Measurements from ENCODE around the gene SYNE2. TPM values are rescaled to one million over a fixed set of nuclear protein-coding genes. Genes with fewer than 3 reads are reported as not detected.

The SYNE2 gene
- total RNA-seq, 4 donors from 2014 or later, result 136 to 323 (median 215) TPM

DNA sequence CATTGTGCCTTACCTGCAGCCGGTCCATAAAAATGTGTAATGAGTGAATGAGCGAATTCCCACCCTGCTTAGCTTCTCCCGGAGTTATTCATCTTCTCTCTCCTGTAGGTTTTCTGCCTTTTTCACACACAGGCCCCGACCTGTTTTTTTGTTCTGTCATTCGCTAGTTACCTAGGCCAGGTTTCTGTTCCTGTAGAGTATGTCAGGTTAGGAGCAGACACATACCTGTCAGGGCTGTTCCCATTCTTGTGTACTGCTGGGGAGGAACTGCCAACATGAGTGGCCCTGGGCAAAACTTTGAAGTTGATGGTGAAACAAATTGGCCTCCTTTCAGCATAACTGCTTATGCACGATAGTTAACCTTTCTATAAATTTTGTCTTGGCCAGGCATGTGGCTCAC, 140.1 kb downstream of the SYNE2 start:
- TF ChIP-seq CTCF (IDR thresholded peaks at IDR 0.05; ENCODE audit: low read depth), result no peak

DNA sequence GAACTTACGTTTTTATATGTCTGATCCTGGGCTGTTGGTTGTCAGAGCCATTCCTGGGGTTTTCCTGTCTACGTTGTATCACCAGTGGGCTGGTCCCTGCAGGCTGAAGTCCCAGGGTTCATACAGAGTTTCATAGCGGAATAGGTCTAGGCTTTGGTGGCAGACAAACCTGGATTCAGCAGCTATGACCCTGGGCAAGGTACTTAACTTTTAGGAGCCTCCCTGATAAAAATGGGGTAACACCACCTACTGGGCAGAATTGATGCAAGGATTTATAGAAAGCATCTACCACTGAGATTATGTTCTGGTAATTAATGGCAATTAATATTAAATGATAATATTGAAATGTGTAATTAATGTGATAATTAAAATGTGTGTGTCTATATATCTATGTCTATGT, 141.2 kb downstream of the SYNE2 start:
- TF ChIP-seq CTCF (IDR thresholded peaks at IDR 0.05; ENCODE audit: low read depth), result no peak

DNA sequence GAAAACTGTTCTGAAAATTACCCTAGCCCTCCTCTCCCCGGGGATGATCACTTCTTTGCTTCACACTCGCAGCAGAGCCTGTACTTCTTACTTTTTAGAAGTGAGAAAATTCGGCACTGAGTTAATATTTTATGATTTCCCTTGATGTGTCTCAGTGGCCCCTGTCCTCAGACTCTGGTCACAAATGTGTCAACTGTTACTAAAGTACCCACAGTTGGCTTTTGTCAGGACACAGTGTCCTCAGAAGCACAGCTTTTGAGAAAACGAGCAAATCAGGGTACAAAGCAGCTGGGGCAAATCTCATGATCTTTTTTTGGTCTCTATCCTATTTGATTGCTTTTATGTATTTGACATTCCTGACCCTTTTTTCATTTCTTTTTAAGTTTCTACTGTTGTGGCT, 142.5 kb downstream of the SYNE2 start:
- TF ChIP-seq CTCF (IDR thresholded peaks at IDR 0.05; ENCODE audit: low read depth), result no peak

GRCh38 chr14:63996016-63996415, 143.2 kb downstream of the SYNE2 start:
- no peak for TF ChIP-seq CTCF (IDR thresholded peaks at IDR 0.05; ENCODE audit: low read depth)

- TF ChIP-seq CTCF (IDR thresholded peaks at IDR 0.05; ENCODE audit: low read depth), result no peak
Observed at GRCh38 chr14:63996625-63997220, 143.9 kb downstream of the SYNE2 start.

DNA sequence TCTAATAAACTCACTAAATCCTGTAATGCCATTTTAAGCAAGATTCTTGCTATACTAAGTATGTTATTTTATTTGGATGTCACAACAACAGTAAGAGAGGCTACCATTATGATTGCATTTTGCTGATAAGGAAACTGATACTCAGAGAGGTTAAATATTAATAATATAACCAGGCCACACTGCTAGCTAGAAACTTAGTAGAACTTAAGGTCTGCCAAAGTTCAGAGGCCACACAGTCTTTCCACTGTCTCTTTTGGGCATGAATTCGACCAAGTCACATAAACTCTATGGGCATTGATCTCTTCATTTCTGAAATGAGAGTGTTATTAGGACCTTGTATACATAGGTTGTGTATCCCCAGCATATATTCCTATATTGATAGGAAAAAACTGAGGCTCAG, 147.9 kb downstream of the SYNE2 start:
- TF ChIP-seq CTCF (IDR thresholded peaks at IDR 0.05; ENCODE audit: low read depth), result no peak

- TF ChIP-seq CTCF (IDR thresholded peaks at IDR 0.05; ENCODE audit: low read depth), result no peak
Observed at GRCh38 chr14:64005822-64006221, 153.0 kb downstream of the SYNE2 start.
